Esophagus squamous epithelium (tissue), 4 donors: Measurements from ENCODE around the gene CHST10.

Source experiments
- CTCF ChIP-seq, 6 experiments: fragments of 450-650 bp in 4 of 6; fragments of 200-600 bp in 2 of 6; sonication (generic) in 2 of 6; IDR thresholded peaks; one replicate each; pipeline ENCODE4 v1.5.1; 2016 to 2019; ENCODE audit warnings: antibody characterized with exemption in 6 of 6, mild to moderate bottlenecking in 4 of 6, moderate library complexity in 4 of 6
- POLR2A ChIP-seq, 4 donors: fragments of 450-650 bp; IDR thresholded peaks; one replicate each; pipeline ENCODE4 v1.6.1; 2017; ENCODE audit warnings: antibody characterized with exemption in 4 of 4, mild to moderate bottlenecking in 4 of 4, moderate library complexity in 3 of 4

- TF ChIP-seq POLR2A (IDR thresholded peaks at IDR 0.05) (no peak), CTCF (IDR thresholded peaks at IDR 0.05) (no peak)
These were observed 28.8 kb downstream of the CHST10 start for GRCh38 chr2:100388703-100389102.
